ENCODE data around the gene SSU72.
"Not testable (repeated sequence)": the region's sequence is repeated elsewhere in the genome, so short reads cannot be mapped to it uniquely, and the experiment has no call there.

Gene SSU72

GRCh38 chr1:1543706-1544099 lies 31.0 kb downstream of the SSU72 start:
- in situ Hi-C loops (cut with MboI; ENCODE audit: low sequenced_read_pairs): no loop called here

- in situ Hi-C loops (cut with MboI; ENCODE audit: low sequenced_read_pairs): no loop called here
Observed at GRCh38 chr1:1542766-1543705, 31.6 kb downstream of the SSU72 start.

GRCh38 chr1:1541956-1542765 lies 32.5 kb downstream of the SSU72 start:
- in situ Hi-C loops (cut with MboI; ENCODE audit: low sequenced_read_pairs): no loop called here

GRCh38 chr1:1540818-1541628 lies 33.6 kb downstream of the SSU72 start:
- in situ Hi-C loops (cut with MboI; ENCODE audit: low sequenced_read_pairs): no loop called here

- in situ Hi-C loops (cut with MboI; ENCODE audit: low sequenced_read_pairs): no loop called here
Observed at GRCh38 chr1:1540090-1540817, 34.4 kb downstream of the SSU72 start, which contains the start of gene TMEM240. TMEM240 (minus strand) TSS chr1:1540624; CDS start chr1:1540346, 278 bp downstream.

- in situ Hi-C loops (cut with MboI; ENCODE audit: low sequenced_read_pairs): no loop called here
Observed at GRCh38 chr1:1539310-1540089, 35.2 kb downstream of the SSU72 start.

GRCh38 chr1:1538989-1539309 lies 35.7 kb downstream of the SSU72 start:
- in situ Hi-C loops (cut with MboI; ENCODE audit: low sequenced_read_pairs): no loop called here

GRCh38 chr1:1538334-1538733 lies 36.3 kb downstream of the SSU72 start:
- in situ Hi-C loops (cut with MboI; ENCODE audit: low sequenced_read_pairs): no loop called here

GRCh38 chr1:1537626-1538250 lies 36.9 kb downstream of the SSU72 start:
- in situ Hi-C loops (cut with MboI; ENCODE audit: low sequenced_read_pairs): no loop called here

- in situ Hi-C loops (cut with MboI; ENCODE audit: low sequenced_read_pairs): no loop called here
Observed at GRCh38 chr1:1536938-1537546, 37.6 kb downstream of the SSU72 start.

- in situ Hi-C loops (cut with MboI; ENCODE audit: low sequenced_read_pairs): no loop called here
Observed at GRCh38 chr1:1536019-1536937, 38.4 kb downstream of the SSU72 start.

- in situ Hi-C loops (cut with MboI; ENCODE audit: low sequenced_read_pairs): no loop called here
Observed at GRCh38 chr1:1535201-1536018, 39.3 kb downstream of the SSU72 start.

- in situ Hi-C loops (cut with MboI; ENCODE audit: low sequenced_read_pairs): no loop called here
Observed at GRCh38 chr1:1534401-1535154, 40.1 kb downstream of the SSU72 start.

GRCh38 chr1:1533894-1534291 lies 40.8 kb downstream of the SSU72 start:
- in situ Hi-C loops (cut with MboI; ENCODE audit: low sequenced_read_pairs): not testable (repeated sequence)

- in situ Hi-C loops (cut with MboI; ENCODE audit: low sequenced_read_pairs): not testable (repeated sequence)
Observed at GRCh38 chr1:1533176-1533893, 41.3 kb downstream of the SSU72 start.
